ENCODE measurements around the gene NCL. TPM values are rescaled to one million over a fixed set of nuclear protein-coding genes. Genes with fewer than 3 reads are reported as not detected.

Gene NCL
- total RNA-seq, 1 donor from 2014 or later = 354 TPM

DNA sequence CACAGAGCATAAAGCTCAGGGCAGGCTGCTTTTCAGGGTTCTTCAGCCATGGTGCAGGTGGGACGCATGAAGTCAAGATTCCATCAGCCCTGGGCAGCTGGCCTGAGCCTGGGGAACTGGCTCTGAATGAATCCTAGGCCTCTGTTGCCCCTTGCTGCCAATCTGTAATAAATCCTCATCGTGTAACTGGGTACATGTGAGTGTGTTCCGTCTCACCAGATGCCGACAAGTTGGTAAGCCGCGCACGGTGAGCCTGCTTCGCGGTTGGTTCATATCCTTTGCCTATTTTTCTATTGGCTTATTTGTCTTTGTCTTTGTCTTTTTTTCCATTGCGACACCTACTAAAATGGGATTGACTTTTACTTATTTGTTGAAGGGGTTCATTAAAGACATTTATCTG lies 41.1 kb downstream of the NCL start:
- Histone ChIP-seq H3F3A (ENCODE audit: low read depth) (no peaks in the 10 kb centered on the region), H3K27me3 (no peaks in the 10 kb centered on the region), H3K27ac (no peak overlapping the region), H3K9ac (no peak overlapping the region), H3K4me3 (no peak overlapping the region), H4K20me1 (ENCODE audit: low read depth) (no peaks in the 10 kb centered on the region), H3K4me1 (no peaks in the 10 kb centered on the region), H3K4me2 (no peak overlapping the region), H3K36me3 (no peaks in the 10 kb centered on the region), H3K79me2 (ENCODE audit: low read depth) (no peaks in the 10 kb centered on the region), H3K9me3 (ENCODE audit: low read depth) (no peaks in the 10 kb centered on the region), H2AFZ (replicated peaks) (no peak overlapping the region)
- no peaks in the 10 kb centered on the region for H3K27me3 Mint-ChIP-seq (ENCODE audit: insufficient read depth, low read depth)
- peaks cover 3% of the 10 kb centered on the region for H3K9me3 Mint-ChIP-seq
- TF ChIP-seq EZH2 (IDR thresholded peaks at IDR 0.05) = no peak
- no peak for TF ChIP-seq EZH2phosphoT487 (IDR thresholded peaks at IDR 0.05)
- TF ChIP-seq, protein P1, sequence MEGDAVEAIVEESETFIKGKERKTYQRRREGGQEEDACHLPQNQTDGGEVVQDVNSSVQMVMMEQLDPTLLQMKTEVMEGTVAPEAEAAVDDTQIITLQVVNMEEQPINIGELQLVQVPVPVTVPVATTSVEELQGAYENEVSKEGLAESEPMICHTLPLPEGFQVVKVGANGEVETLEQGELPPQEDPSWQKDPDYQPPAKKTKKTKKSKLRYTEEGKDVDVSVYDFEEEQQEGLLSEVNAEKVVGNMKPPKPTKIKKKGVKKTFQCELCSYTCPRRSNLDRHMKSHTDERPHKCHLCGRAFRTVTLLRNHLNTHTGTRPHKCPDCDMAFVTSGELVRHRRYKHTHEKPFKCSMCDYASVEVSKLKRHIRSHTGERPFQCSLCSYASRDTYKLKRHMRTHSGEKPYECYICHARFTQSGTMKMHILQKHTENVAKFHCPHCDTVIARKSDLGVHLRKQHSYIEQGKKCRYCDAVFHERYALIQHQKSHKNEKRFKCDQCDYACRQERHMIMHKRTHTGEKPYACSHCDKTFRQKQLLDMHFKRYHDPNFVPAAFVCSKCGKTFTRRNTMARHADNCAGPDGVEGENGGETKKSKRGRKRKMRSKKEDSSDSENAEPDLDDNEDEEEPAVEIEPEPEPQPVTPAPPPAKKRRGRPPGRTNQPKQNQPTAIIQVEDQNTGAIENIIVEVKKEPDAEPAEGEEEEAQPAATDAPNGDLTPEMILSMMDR (IDR thresholded peaks at IDR 0.05) = no peak
- no peak overlapping the region for H3K27ac Mint-ChIP-seq
- H3K36me3 Mint-ChIP-seq = no peaks in the 10 kb centered on the region
- DNase-seq (ENCODE audit: low spot score) = no peak
- no peaks in the 10 kb centered on the region for H3K4me1 Mint-ChIP-seq
- H3K4me3 Mint-ChIP-seq = no peak overlapping the region

DNA sequence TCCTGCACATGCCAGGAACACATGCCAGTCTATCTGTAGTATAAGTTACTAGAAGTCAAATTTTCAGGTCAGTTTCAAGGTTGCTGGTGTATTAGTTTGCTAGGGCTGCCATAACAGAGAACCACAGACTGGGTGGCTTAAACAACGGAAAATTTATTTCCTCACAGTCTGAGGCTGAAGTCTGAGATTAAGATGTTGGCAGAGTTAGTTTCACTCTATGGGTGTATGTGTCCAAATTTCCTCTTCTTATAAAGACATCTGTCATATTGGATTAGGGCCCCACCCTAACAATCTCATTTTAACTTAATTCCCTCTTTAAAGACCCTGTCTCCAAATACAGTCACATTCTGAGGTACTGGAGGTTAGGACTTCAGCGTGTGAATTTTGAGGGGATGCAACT lies 42.2 kb downstream of the NCL start:
- Mint-ChIP-seq H3K36me3 (no peaks in the 10 kb centered on the region), H3K9me3 (peaks cover 3% of the 10 kb centered on the region), H3K27ac (no peak overlapping the region), H3K4me3 (no peak overlapping the region), H3K4me1 (no peaks in the 10 kb centered on the region), H3K27me3 (ENCODE audit: insufficient read depth, low read depth) (no peaks in the 10 kb centered on the region)
- Histone ChIP-seq H3K27me3 (no peaks in the 10 kb centered on the region), H3K4me3 (no peak overlapping the region), H3K79me2 (ENCODE audit: low read depth) (no peaks in the 10 kb centered on the region), H3K4me1 (no peaks in the 10 kb centered on the region), H2AFZ (replicated peaks) (no peak overlapping the region), H3F3A (ENCODE audit: low read depth) (no peaks in the 10 kb centered on the region), H4K20me1 (ENCODE audit: low read depth) (no peaks in the 10 kb centered on the region), H3K9me3 (ENCODE audit: low read depth) (no peaks in the 10 kb centered on the region), H3K27ac (no peak overlapping the region), H3K9ac (no peak overlapping the region), H3K4me2 (no peak overlapping the region), H3K36me3 (no peaks in the 10 kb centered on the region)
- TF ChIP-seq, protein P1 (IDR thresholded peaks at IDR 0.05) = no peak
- no peak for TF ChIP-seq EZH2 (IDR thresholded peaks at IDR 0.05)
- no peak for TF ChIP-seq EZH2phosphoT487 (IDR thresholded peaks at IDR 0.05)
- no peak for DNase-seq (ENCODE audit: low spot score)

DNA sequence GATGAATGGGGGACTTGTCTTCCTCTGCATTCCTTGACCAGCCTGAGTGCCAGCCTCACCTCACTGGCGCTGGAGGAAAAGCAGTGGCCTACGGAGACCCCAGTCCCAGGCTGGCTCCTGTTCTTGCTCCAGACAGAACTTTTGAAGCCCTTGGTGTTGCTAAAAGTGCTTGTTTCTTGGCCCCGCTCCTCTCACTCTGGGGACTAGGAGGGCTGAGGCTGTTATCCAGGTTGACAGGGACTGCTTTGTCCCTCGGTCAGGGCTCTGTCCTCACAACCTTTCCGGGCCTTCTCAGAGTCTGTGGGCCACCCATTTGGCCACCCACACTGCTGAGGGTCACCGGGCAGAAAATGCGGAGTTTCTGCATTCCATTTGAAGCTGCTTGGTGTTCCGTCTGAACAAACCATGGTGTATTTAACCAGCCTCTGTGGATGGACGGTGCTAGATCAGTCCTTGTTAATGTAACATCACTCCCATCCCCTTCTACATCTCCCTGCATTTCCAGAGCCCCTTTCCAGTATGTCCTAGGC lies 43.2 kb downstream of the NCL start:
- no peaks in the 10 kb centered on the region for H3F3A ChIP-seq (ENCODE audit: low read depth)
- no peaks in the 10 kb centered on the region for H3K9me3 ChIP-seq (ENCODE audit: low read depth)
- TF ChIP-seq EZH2 (IDR thresholded peaks at IDR 0.05) = no peak
- TF ChIP-seq, protein P1 (IDR thresholded peaks at IDR 0.05) = no peak
- TF ChIP-seq EZH2phosphoT487 (IDR thresholded peaks at IDR 0.05) = no peak
- no peak overlapping the region for H3K4me2 ChIP-seq
- H3K36me3 Mint-ChIP-seq = no peaks in the 10 kb centered on the region
- H3K4me1 Mint-ChIP-seq = no peaks in the 10 kb centered on the region
- H3K4me3 ChIP-seq = no peak overlapping the region
- no peaks in the 10 kb centered on the region for H3K79me2 ChIP-seq (ENCODE audit: low read depth)
- no peak for DNase-seq (ENCODE audit: low spot score)
- no peaks in the 10 kb centered on the region for H3K4me1 ChIP-seq
- H3K27me3 Mint-ChIP-seq (ENCODE audit: insufficient read depth, low read depth) = no peaks in the 10 kb centered on the region
- H3K27ac Mint-ChIP-seq = no peak overlapping the region
- no peak overlapping the region for H3K9ac ChIP-seq
- H3K9me3 Mint-ChIP-seq = peaks cover 3% of the 10 kb centered on the region
- no peaks in the 10 kb centered on the region for H3K27me3 ChIP-seq
- no peaks in the 10 kb centered on the region for H4K20me1 ChIP-seq (ENCODE audit: low read depth)
- no peak overlapping the region for H3K27ac ChIP-seq
- H2AFZ ChIP-seq (replicated peaks) = no peak overlapping the region
- H3K36me3 ChIP-seq = no peaks in the 10 kb centered on the region
- H3K4me3 Mint-ChIP-seq = no peak overlapping the region

Data from neural progenitor cell (in vitro differentiated cells).